Epithelial cell of esophagus (primary cell): ENCODE measurements around the gene NR2C2AP.

Experiments
- DNase-seq: peaks from one replicate; pipeline ENCODE4 v3.0.0; 2010; ENCODE audit warnings: low read depth
- H3K4me3 ChIP-seq: 2 replicates; pipeline ENCODE4 v1.5.1; 2011; ENCODE audit warnings: mild to moderate bottlenecking, low read length, control low read depth
- CTCF ChIP-seq: IDR thresholded peaks from 2 replicates; pipeline ENCODE4 v1.5.1; 2011; ENCODE audit warnings: low read depth, mild to moderate bottlenecking, low read length, control low read depth, inconsistent platforms; ENCODE audit not compliant: insufficient read depth; ENCODE audit errors: missing control alignments

NR2C2AP gene

GRCh38 chr19:19203012-19203856 is at the start of gene NR2C2AP:
Gene NR2C2AP (minus strand): TSS chr19:19203414. CDS start chr19:19203060, 354 bp downstream.
- DNase-seq = peak; percentile 94
- H3K4me3 ChIP-seq = peak within 1 kb of the TSS; percentile 80
- TF ChIP-seq CTCF = no peak

- DNase-seq = no peak
- no peak for TF ChIP-seq CTCF
- H3K4me3 ChIP-seq = no peak overlapping the region
These were observed 47.1 kb upstream of the NR2C2AP start for GRCh38 chr19:19250196-19250801.

- TF ChIP-seq CTCF = no peak
- DNase-seq = no peak
- H3K4me3 ChIP-seq = no peak overlapping the region
These were observed 37.3 kb upstream of the NR2C2AP start for GRCh38 chr19:19240476-19240875.

GRCh38 chr19:19239675-19240074 is 36.5 kb upstream of the NR2C2AP start:
- no peak overlapping the region for H3K4me3 ChIP-seq
- TF ChIP-seq CTCF = no peak

GRCh38 chr19:19238126-19238894 is 35.1 kb upstream of the NR2C2AP start:
- H3K4me3 ChIP-seq = no peak overlapping the region
- TF ChIP-seq CTCF = no peak
- DNase-seq = no peak

More at GRCh38 chr19:19239675-19240074, 36.5 kb upstream of the NR2C2AP start:
- DNase-seq = no peak

- no peak for TF ChIP-seq CTCF
- no peak overlapping the region for H3K4me3 ChIP-seq
These were observed 33.0 kb upstream of the NR2C2AP start for GRCh38 chr19:19236173-19236572.

More at GRCh38 chr19:19236173-19236572, 33.0 kb upstream of the NR2C2AP start:
- DNase-seq = no peak
